ENCODE data around the gene PTK7.
"Not testable (repeated sequence)": the region's sequence is repeated elsewhere in the genome, so short reads cannot be mapped to it uniquely, and the experiment has no call there.

PTK7 gene

DNA sequence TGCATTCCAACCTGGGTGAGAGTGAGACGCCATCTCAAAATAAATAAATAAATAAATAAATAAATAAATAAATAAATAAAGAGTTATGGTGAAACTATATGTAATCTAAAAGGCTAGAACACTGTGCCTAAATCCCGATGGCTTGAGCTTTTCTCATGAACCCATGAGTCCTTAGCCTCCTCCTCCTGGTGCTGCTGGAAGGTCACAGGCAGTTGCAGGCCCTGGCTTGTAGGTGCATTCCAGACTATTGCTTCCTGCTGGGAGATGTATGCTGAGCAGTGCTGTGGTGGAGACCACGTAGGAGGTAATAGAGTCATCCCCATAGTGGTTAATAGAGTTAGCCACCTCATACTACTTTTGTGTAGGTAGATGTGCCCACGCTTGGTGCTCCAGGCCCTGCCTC is 12.5 kb downstream of the PTK7 start:
- no peak for DNase-seq

GRCh38 chr6:43089467-43089866 is 13.4 kb downstream of the PTK7 start:
- no peak for DNase-seq

- no peak for DNase-seq
Measured at GRCh38 chr6:43089874-43090558, 13.9 kb downstream of the PTK7 start.

- DNase-seq: no peak
Measured at GRCh38 chr6:43090559-43090956, 14.4 kb downstream of the PTK7 start.

GRCh38 chr6:43091020-43091419 is 14.9 kb downstream of the PTK7 start:
- no peak for DNase-seq

- DNase-seq: no peak
Measured at GRCh38 chr6:43091436-43091991, 15.4 kb downstream of the PTK7 start.

DNA sequence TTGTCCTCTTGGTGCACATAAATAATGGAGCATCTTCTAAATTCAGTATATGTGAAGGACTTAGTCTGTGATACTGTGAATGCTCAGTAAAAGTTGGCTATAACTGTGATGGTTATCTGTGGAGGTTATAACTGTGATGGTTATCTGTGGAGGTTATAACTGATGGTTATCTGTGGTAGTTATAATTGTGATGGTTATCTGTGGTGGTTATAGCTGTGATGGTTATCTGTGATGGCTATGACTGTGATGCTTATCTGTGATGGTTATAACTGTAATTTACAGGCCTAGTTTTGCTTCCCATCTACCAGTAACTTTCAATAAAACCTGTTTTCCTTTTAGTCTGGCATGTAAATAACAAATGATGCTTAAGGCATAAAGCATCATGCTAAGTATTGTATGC is 16.5 kb downstream of the PTK7 start:
- DNase-seq: no peak

- no peak for DNase-seq
Measured at GRCh38 chr6:43093436-43094289, 17.5 kb downstream of the PTK7 start.

GRCh38 chr6:43095939-43096338 is 19.8 kb downstream of the PTK7 start:
- no peak for DNase-seq

GRCh38 chr6:43096451-43097097 is 20.5 kb downstream of the PTK7 start:
- DNase-seq: no peak

- DNase-seq: no peak
Measured at GRCh38 chr6:43097098-43097489, 21.0 kb downstream of the PTK7 start.

- DNase-seq: no peak
Measured at GRCh38 chr6:43097502-43097901, 21.4 kb downstream of the PTK7 start.

DNA sequence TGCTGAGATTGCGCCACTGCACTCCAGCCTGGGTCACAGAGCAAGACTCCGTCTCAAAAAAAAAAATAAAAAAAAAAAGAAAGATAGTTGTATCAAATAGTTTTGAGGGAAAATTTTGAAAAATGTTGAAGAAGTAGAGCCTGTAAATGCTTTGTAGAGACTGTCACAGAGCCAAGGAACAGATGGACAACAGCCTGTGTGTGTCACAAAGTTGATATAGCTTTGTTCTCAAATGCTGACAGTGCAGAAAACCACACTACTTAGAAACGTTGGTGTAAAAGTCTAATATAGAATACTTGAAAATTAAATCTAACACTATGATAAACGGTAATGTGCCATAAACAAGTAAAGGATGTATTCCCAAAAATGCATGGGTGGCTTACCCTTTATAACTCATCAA is 25.4 kb downstream of the PTK7 start:
- DNase-seq: no peak

DNA sequence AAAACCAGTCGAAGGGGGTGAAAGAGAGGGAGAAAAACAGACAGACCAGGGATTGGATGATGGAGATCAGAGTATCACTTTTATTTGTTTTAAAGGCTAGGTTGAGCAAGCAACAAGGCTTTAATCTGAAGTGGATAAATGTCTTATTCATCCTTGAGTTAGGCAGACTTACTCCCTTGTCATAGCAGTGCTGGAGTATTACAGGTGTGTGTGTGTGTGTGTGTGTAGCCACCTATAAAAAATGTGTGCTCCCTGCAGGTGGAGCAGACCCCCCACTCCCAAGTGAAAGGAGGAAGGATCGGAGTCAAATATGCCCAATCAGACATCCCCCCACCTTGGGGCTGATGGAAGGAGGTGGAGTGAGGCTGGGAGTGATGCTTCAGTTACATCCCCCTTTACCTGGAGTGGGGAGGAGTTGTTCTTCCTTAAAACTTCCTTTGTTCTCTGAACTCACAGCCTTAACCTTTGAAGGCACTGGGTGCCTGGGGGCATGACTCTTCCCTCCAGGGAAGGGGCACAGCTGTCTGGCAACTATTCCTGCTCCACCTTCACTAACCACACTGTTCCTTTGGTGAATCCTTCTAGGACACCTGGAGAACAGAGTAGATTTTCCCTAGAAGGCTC is 27.3 kb downstream of the PTK7 start:
- no peak for DNase-seq

- DNase-seq: no peak
Measured at GRCh38 chr6:43105538-43106222, 29.6 kb downstream of the PTK7 start.

GRCh38 chr6:43107344-43108062 is 31.4 kb downstream of the PTK7 start:
- no peak for DNase-seq

- DNase-seq: no peak
Measured at GRCh38 chr6:43113431-43114260, 37.5 kb downstream of the PTK7 start.

GRCh38 chr6:43115365-43115764 is 39.3 kb downstream of the PTK7 start:
- no peak for DNase-seq

- not testable (repeated sequence) for DNase-seq
Measured at GRCh38 chr6:43117466-43117865, 41.4 kb downstream of the PTK7 start.

- DNase-seq: no peak
Measured at GRCh38 chr6:43119482-43119881, 43.4 kb downstream of the PTK7 start.

Data from activated CD4-positive, alpha-beta T cell treated with anti-CD3 and anti-CD28 coated beads for 48 hours (primary cell).